K562 (cell line): ENCODE data around the gene KCNG4. TPM values are rescaled to one million over a fixed set of nuclear protein-coding genes. Genes with fewer than 3 reads are reported as not detected.

Experiments
- BRCA1 ChIP-seq, 2 experiments: fragments of 450-650 bp in 1 of 2; sonication (generic) in 1 of 2; formaldehyde crosslinking in 1 of 2; IDR thresholded peaks; 2 replicates each; pipeline versions ENCODE4 v1.5.0 to v1.6.1; 2017 to 2020; ENCODE audit warnings: mild to moderate bottlenecking in 1 of 2, missing genetic modification reagents in 1 of 2
- CREBBP ChIP-seq: IDR thresholded peaks from one replicate; pipeline ENCODE4 v1.6.1; 2012; ENCODE audit warnings: low read depth, mild to moderate bottlenecking, control low read depth, inconsistent platforms, low read length
- CSDE1 ChIP-seq, 2 experiments: fragments of 450-650 bp; IDR thresholded peaks; 2 replicates each; pipeline ENCODE4 v1.6.1; 2016; ENCODE audit warnings: mild to moderate bottlenecking in 1 of 2
- GATA2 ChIP-seq: sonication (generic); formaldehyde crosslinking; IDR thresholded peaks from 2 replicates; pipeline ENCODE4 v1.4.0; 2020; ENCODE audit warnings: mild to moderate bottlenecking, missing genetic modification reagents
- ILK ChIP-seq: fragments of 450-650 bp; IDR thresholded peaks from 2 replicates; pipeline ENCODE4 v1.6.1; 2016; ENCODE audit warnings: missing genetic modification characterization, low read depth, mild to moderate bottlenecking, missing compliant biosample characterization, moderate library complexity, borderline replicate concordance
- MTA3 ChIP-seq: fragments of 450-650 bp; formaldehyde crosslinking; IDR thresholded peaks from 2 replicates; pipeline ENCODE4 v1.6.1; 2017; ENCODE audit warnings: mild to moderate bottlenecking, borderline replicate concordance
- NR3C1 ChIP-seq: sonication (generic); formaldehyde crosslinking; IDR thresholded peaks from 2 replicates; pipeline ENCODE4 v1.8.1; 2022; ENCODE audit warnings: missing genetic modification reagents
- POLR3G ChIP-seq: IDR thresholded peaks from 2 replicates; pipeline ENCODE4 v1.6.1; 2011; ENCODE audit not compliant: insufficient read length, insufficient replicate concordance; ENCODE audit errors: extremely low read depth
- PRMT5 ChIP-seq: sonication (generic); formaldehyde crosslinking; IDR thresholded peaks from 2 replicates; pipeline ENCODE4 v1.5.0; 2020; ENCODE audit warnings: missing genetic modification reagents
- SMAD1 ChIP-seq: fragments of 150-350 bp; IDR thresholded peaks from 2 replicates; pipeline ENCODE4 v1.6.1; 2014; ENCODE audit warnings: low read length, low read depth; ENCODE audit not compliant: partially characterized antibody
- TEAD4 ChIP-seq, 2 experiments: sonication (generic) in 1 of 2; formaldehyde crosslinking in 1 of 2; IDR thresholded peaks; 2 replicates each; pipeline versions ENCODE4 v1.6.1 to v1.8.0; 2012 to 2022; ENCODE audit warnings: borderline replicate concordance in 1 of 2, inconsistent platforms in 1 of 2, low read length in 1 of 2, mild to moderate bottlenecking in 1 of 2, missing genetic modification reagents in 1 of 2
- UBTF ChIP-seq, 2 experiments: IDR thresholded peaks; 2 replicates each; pipeline ENCODE4 v1.6.1; 2012; ENCODE audit warnings: improper control_type of control experiment in 2 of 2, low read depth in 2 of 2, low read length in 2 of 2, borderline replicate concordance in 1 of 2
- USF2 ChIP-seq: sonication (generic); formaldehyde crosslinking; IDR thresholded peaks from 2 replicates; pipeline ENCODE4 v1.5.0; 2020; ENCODE audit warnings: missing genetic modification reagents
- ZNF124 ChIP-seq: sonication (generic); formaldehyde crosslinking; IDR thresholded peaks from 2 replicates; pipeline ENCODE4 v1.8.1; 2022; ENCODE audit warnings: missing genetic modification reagents
- ZNF140 ChIP-seq: fragments of 250-450 bp; sonication (Bioruptor Pico); IDR thresholded peaks from 2 replicates; pipeline ENCODE4 v1.8.0; 2021; ENCODE audit warnings: moderate library complexity, mild to moderate bottlenecking, inconsistent platforms
- ZNF217 ChIP-seq: sonication (generic); formaldehyde crosslinking; IDR thresholded peaks from 2 replicates; pipeline ENCODE4 v1.8.0; 2022; ENCODE audit warnings: mild to moderate bottlenecking, missing genetic modification reagents
- ZNF316 ChIP-seq: fragments of 450-650 bp; IDR thresholded peaks from 2 replicates; pipeline ENCODE4 v1.6.1; 2016
- polyA plus RNA-seq, 8 experiments: library from polyadenylated mRNA; depleted of rRNA in 4 of 8; stranded (reverse) in 5 of 8; unstranded in 3 of 8; fragments of >200 nt; fragmentation: Nextera tagmentation in 2 of 8; fragmentation: Illumina TruSeq in 1 of 8; extraction: Ambion mirVana in 2 of 8; extraction: Trizol in 1 of 8; gene quantifications; 2 replicates each; pipeline versions ENCODE4 v1.2.1 to v1.2.3, GENCODE V29; 2011 to 2014; ENCODE audit warnings: inconsistent platforms in 1 of 8, missing spikeins in 1 of 8
- total RNA-seq, 7 experiments: library from RNA; depleted of rRNA in 6 of 7; stranded (reverse); fragments of >200 nt in 6 of 7; fragmentation: Illumina TruSeq in 2 of 7; extraction: Trizol in 2 of 7; gene quantifications; 2 replicates each; pipeline versions ENCODE4 v1.2.1 to v1.2.3, GENCODE V29; 2011 to 2021; ENCODE audit warnings: low replicate concordance in 1 of 7
- TF ChIP-seq, protein P1 (sequence below): fragments of 450-650 bp; IDR thresholded peaks from 2 replicates; pipeline ENCODE4 v1.6.1; 2018; ENCODE audit warnings: mild to moderate bottlenecking, low read depth; ENCODE audit not compliant: partially characterized antibody
- TF ChIP-seq, protein P2 (sequence below), 2 experiments: fragments of 450-650 bp; IDR thresholded peaks; 2 replicates each; pipeline ENCODE4 v1.6.1; 2018; ENCODE audit warnings: mild to moderate bottlenecking in 2 of 2, low read depth in 1 of 2; ENCODE audit not compliant: partially characterized antibody in 2 of 2

KCNG4 gene
- total and polyA plus RNA-seq, 9 of the 15 experiments (the other 6 are each of a cell fraction or from before 2014, with no cell fraction given): not detected

GRCh38 chr16:84175350-84176081, 64.3 kb downstream of the KCNG4 start (continued):
- TF ChIP-seq GATA2 (CRISPR knock-in tag): no peak
- no peak for TF ChIP-seq BRCA1 (IDR thresholded peaks at IDR 0.05)
- no peak for TF ChIP-seq BRCA1 (CRISPR knock-in tag; IDR thresholded peaks at IDR 0.05)
- no peak for TF ChIP-seq ZNF140 (CRISPR knock-in tag)
- TF ChIP-seq SMAD1: no peak
- TF ChIP-seq ZNF316: no peak
- TF ChIP-seq, protein P1, sequence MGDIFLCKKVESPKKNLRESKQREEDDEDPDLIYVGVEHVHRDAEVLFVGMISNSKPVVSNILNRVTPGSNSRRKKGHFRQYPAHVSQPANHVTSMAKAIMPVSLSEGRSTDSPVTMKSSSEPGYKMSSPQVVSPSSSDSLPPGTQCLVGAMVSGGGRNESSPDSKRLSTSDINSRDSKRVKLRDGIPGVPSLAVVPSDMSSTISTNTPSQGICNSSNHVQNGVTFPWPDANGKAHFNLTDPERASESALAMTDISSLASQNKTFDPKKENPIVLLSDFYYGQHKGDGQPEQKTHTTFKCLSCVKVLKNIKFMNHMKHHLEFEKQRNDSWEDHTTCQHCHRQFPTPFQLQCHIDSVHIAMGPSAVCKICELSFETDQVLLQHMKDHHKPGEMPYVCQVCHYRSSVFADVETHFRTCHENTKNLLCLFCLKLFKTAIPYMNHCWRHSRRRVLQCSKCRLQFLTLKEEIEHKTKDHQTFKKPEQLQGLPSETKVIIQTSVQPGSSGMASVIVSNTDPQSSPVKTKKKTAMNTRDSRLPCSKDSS: no peak
- TF ChIP-seq PRMT5 (CRISPR knock-in tag): no peak
- TF ChIP-seq NR3C1: no peak
- peak; percentile 26; the same call in 1 of the 2 replicates for TF ChIP-seq TEAD4 (IDR thresholded peaks at IDR 0.05; ENCODE audit: low read length)
- no peak for TF ChIP-seq TEAD4 (CRISPR knock-in tag; IDR thresholded peaks at IDR 0.05; ENCODE audit: borderline replicate concordance)
- TF ChIP-seq, protein P2, sequence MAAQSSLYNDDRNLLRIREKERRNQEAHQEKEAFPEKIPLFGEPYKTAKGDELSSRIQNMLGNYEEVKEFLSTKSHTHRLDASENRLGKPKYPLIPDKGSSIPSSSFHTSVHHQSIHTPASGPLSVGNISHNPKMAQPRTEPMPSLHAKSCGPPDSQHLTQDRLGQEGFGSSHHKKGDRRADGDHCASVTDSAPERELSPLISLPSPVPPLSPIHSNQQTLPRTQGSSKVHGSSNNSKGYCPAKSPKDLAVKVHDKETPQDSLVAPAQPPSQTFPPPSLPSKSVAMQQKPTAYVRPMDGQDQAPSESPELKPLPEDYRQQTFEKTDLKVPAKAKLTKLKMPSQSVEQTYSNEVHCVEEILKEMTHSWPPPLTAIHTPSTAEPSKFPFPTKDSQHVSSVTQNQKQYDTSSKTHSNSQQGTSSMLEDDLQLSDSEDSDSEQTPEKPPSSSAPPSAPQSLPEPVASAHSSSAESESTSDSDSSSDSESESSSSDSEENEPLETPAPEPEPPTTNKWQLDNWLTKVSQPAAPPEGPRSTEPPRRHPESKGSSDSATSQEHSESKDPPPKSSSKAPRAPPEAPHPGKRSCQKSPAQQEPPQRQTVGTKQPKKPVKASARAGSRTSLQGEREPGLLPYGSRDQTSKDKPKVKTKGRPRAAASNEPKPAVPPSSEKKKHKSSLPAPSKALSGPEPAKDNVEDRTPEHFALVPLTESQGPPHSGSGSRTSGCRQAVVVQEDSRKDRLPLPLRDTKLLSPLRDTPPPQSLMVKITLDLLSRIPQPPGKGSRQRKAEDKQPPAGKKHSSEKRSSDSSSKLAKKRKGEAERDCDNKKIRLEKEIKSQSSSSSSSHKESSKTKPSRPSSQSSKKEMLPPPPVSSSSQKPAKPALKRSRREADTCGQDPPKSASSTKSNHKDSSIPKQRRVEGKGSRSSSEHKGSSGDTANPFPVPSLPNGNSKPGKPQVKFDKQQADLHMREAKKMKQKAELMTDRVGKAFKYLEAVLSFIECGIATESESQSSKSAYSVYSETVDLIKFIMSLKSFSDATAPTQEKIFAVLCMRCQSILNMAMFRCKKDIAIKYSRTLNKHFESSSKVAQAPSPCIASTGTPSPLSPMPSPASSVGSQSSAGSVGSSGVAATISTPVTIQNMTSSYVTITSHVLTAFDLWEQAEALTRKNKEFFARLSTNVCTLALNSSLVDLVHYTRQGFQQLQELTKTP (IDR thresholded peaks at IDR 0.05; ENCODE audit: low read depth in 1 of 2, partially characterized antibody in 2 of 2): no peak
- no peak for TF ChIP-seq POLR3G
- no peak for TF ChIP-seq ZNF217 (CRISPR knock-in tag)
- TF ChIP-seq ZNF124: no peak
- TF ChIP-seq USF2: peak; percentile 48
- no peak for TF ChIP-seq CSDE1 (IDR thresholded peaks at IDR 0.05)
- no peak for TF ChIP-seq ILK (tag)
- no peak for TF ChIP-seq UBTF (IDR thresholded peaks at IDR 0.05; ENCODE audit: borderline replicate concordance in 1 of 2, low read depth in 2 of 2, low read length in 2 of 2)
- TF ChIP-seq CREBBP: no peak
- TF ChIP-seq MTA3: no peak
